NCI-H187 treated with DMSO at 0.1 percent for 48 hours (cell line): Measurements from ENCODE around the gene ZNF618.

Experiments used
- DNase-seq: peaks from one replicate; lab custom pipeline; 2025; lab: John Stamatoyannopoulos, UW

ZNF618 gene

DNA sequence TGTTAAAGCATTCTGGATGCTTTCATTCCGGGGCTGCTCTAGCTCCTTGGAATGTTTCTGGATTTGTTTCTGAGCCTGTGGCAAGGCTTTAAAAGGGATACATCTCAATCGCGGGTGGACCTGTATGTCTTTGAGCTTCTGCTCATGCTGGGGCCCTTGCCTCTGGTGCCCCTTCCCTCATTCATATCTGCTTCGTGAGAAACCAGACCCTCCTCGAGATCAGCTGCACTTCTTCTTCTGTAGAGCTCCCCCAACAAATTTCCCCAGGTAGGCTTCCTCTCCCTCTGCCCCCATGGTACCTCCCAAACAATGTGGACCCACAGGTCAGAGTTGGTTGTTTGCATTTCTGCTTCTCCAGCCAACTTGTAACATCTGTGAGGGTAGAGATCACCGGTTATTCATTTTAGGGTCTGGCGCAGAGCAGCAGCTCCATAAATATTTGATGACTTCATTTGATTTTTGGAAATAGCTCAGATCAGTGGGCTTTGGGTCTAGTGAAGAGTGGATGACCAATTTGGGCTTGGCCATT, 6.6 kb downstream of the ZNF618 start:
- no peak for DNase-seq

DNA sequence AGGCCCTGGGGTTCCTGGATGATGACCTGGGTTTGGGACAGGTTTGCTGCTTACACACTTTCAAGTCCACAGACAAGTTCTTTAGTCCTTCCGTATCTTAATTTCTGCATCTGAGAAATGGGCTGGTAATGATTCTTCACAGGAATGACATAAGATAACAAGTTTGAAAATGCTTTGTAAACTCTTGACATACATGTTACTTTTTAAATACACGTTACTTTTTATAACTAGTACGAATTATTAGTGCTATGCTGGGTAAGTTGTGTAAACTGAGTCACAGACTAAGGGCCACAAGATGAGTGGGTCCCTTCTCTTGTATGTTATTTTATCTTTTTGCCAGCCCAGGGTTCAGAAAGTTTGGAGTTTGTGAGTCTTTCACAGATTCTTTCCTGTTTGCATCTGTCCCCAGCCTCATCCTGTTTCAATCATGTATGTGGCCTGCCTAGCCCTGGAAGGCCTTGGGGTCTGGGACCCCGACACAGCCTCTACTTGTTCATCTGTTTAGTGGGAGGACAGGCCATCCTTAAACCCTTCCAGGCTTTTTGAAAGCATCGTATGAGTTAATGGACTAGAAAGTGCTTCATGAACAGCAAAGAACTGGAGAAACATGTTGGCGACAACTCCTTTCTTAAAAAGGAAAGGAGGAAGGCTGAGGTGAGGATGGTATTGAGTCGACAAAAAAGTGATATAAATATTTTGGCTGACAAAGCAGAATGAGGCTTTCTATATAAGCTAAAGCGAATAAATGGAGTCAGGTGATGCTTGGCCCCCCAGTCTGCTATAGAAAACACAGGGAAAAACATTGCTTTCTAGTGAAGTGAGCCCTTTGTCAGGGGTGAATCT, 9.3 kb downstream of the ZNF618 start:
- no peak for DNase-seq

DNA sequence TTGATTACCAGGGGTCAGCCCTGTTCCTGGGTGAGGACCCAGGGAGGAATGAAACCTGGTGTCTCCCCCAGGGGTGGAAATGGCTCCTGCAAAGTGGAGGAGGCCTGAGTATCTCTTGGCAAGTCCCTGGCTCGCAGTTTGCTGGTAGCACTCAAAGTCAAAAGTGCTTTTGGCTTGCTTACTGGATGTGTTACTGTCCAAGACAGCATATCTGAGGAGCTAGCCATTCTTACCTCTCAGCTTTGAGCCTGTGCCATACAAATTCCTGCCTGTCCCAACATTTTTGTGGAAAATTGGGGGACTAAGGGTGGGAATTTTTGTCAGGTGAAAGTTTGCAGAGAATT, 9.9 kb downstream of the ZNF618 start:
- no peak for DNase-seq

DNA sequence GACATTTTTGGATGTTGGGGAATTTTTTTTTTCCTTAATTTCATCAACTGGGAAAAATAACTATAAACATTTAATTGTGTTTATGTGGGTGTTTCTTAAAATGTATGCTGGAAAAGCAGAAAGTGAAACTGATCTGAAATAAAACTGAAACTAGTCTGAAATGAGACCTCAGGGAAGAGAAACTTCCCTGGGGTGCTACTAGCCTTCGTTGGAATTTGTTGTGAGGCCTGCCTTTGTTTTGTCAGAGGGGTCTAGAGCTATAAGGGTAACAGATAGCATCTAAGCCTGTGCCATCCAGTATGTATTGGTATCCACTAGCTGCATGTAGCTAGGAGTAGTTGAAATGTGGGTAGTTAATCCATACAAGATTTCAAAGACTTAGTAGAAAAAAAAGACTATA, 10.4 kb downstream of the ZNF618 start:
- no peak for DNase-seq

DNA sequence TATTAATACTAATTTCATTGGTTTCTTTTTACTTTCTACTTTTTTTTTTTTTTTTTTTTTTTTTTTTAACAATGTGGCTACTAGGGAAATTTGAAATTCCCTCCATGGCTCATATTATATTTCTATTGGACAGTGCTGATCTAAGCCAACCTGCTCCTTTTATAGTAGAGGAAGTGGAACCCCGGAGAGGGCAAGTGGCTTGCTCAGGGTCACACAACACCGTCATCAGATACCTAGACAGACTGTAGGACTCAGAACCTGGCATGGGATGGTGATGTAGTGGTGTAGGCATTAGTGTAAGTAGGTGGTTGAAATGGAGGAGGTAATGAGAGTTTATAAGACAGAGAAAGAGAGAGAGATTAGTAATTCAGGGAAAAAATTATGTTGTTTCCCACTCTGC, 10.8 kb downstream of the ZNF618 start:
- no peak for DNase-seq

DNA sequence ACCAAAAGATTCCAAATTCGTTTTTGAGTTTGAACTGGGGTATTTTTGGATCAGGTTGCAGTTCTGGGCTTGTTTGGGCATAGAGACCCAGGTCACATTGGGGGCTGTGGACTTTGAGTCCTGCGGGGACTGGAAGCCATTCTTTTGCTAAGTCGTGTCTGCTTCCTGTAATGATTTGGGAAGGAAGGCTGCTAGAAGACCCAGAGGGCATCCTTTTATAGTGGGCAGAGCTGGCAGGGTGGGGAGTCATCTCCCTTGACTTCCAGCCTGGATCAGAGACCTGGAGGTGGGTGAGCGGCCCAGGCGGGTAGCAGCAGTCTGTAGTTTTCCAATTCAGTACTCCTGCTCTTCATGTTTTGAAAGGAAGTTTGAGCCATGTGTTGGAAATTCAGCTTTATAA, 11.3 kb downstream of the ZNF618 start:
- DNase-seq = no peak

DNA sequence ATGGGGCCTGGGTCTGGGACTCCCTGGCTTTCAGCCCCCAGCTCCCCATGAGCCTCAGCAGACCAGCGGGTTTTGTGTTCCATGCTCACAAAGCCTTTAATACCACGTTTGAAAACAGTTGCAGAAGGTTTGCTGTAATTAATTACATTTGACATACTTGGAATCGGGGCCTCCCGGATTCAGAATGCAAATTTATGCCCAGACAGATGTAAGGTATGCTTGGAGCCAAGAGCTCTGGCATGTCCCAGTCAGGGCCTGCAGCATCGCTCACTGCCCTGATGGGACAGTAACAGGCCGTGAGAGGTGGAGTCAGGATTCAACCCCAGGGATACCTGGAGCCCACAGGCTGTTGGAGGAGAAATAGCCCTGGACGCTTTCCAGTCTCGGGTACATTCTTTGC, 12.2 kb downstream of the ZNF618 start:
- no peak for DNase-seq

DNA sequence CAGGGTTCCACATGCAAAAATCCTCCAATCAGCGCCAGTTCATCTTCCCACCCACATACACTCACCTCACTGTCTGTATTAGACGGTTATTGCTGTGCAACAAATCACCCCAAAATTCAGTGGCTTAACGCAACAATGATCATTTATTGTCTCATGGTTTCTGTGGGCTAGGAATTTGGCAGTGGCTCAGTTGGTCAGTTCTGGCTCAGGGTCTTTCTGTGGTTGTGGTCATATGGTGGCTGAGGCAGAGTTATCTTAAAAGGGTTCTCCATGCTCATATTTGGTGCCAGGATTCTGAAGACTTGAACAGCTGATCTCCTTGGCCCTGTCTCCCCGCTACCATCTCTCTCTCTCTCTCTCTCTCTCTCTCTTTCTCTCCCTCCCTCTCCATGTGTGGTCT, 12.9 kb downstream of the ZNF618 start:
- DNase-seq = no peak

DNA sequence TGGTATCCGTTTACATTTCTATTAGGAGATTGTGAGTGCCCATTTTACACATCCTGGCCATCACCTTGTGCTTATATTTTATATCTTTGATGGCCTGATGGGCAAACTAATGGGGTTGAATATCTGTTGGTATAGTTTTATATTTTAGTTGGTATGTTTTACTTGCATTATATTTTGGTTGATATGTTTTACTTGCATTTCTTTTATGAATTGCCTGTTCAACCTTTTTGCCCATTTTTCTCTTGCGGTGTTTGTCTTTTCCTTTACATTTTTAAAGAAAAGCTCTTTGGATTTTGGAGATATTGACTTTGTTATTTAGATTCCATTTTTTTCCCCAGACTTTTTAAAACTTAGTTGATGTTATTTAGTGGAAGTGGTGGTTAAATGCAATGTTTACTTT, 14.6 kb downstream of the ZNF618 start:
- DNase-seq = no peak

DNA sequence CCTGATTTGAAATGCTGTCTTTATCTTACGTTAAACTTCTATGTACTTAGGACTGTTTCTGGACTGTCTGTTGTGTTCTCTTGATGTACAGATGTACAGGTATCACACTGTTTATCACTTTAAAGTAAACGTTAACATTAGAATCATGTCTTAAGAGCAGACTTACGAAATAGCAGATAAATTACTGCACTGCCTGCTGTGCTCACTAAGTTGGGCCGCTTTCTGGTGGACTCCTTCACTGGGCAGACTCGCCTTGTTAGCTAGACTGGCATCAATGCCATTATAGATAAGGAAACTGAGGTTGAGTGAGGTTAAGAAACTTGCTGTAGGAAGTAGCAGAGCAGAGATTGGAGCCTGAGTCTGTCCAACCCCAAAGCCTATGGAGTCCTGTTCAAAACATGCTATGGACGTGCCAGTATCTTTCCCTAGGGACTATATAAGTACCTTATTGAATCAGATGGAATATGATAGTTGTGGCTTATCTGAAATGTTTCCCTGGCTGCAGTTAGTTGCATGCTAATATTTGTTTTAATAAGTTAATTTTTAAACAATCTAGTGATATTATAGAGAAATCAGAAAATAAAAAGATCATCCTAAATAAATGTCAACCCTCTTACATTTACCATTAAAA, 16.9 kb downstream of the ZNF618 start:
- no peak for DNase-seq

DNA sequence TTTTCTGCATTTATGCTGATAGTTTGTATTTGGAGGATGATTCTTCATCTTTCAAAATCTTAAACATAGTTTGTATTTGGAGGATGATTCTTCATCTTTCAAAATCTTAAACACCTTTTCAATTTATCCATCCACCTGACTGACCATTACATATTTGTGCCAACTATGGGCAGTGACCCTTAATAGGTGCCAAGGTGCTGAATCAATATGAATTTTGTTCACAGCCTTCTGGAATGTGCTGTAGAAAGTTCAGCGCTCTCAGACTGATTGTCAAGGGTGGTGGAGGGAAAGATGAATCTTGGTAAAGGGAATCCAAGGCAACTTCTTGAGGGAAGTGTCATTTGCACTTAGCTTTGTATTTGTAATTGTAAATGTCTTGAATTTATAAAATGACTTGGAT, 18.1 kb downstream of the ZNF618 start:
- DNase-seq = no peak

DNA sequence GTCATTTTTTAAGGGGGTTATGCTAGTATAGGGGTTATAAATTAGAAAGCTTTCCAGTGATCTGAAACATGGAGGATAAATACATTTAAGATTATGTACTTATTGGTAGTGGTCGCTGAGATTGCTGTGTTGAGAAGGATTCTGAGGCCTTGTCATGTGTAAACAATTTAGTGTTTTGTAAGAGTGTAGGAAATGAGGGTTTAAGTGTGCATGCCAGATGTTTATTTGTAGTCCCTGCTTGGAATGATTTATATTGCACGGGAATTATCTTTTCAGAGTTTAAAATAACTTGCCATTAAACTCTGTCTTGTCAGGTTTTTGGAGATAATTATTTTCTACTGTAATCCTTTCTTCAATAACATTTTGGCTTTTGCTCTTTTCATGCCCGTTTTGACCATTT, 19.4 kb downstream of the ZNF618 start:
- DNase-seq = no peak

DNA sequence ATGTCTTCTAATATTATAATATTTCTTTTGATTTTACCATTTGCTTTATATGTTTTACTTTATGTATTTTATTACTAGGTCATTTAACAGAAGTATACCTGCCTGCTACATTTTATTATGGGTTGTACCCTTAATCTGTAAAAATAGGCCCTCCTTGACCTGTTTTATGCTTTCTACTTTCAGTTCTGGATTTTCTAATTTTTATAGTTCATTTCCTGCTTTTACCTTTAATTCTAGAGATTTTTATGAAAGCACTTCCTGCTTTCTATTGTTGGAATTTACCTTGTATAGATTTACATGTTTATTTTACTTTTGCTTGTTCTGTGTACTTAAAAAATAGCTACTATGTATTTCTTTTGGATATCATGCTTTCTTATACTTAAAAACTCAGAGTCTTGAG, 20.6 kb downstream of the ZNF618 start:
- no peak for DNase-seq

DNA sequence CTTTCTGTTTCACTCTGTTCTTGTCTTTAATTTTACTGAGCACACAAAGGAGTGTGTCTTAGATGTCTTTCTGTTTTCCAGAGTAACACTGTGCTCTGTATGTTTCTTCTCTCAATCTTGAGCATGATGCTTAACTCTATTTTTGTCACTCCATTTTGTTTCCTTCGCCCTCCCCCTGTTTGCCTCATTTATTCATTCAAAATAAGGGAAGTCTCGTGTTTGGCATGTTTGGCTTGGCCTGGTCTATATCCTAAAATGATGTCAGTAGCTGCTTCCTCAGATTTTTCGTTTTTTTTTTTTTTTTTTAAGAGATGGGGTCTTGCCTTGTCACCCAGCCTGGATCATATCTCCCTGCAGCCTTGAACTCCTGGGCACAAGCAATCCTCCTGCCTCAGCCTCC, 22.0 kb downstream of the ZNF618 start:
- no peak for DNase-seq

DNA sequence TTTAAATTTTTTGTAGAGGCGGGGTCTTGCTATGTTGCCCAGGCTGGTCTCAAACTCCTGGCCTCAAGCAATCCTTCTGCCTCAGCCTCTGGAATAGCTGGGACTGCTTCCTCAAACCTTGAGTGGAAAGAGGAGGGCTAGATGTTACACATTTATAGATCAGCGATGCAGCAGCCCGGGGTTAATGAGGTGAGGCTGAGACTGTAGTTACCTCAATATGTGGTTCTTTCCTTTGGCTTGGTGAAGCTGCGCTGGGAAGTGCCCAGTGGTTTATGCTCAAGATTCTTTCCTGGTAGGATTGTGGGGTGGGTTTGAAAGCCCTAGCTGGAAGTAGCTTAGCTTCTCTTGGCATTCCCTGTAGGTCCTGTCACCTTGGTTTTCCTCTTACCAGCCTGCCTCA, 22.5 kb downstream of the ZNF618 start:
- DNase-seq = no peak

DNA sequence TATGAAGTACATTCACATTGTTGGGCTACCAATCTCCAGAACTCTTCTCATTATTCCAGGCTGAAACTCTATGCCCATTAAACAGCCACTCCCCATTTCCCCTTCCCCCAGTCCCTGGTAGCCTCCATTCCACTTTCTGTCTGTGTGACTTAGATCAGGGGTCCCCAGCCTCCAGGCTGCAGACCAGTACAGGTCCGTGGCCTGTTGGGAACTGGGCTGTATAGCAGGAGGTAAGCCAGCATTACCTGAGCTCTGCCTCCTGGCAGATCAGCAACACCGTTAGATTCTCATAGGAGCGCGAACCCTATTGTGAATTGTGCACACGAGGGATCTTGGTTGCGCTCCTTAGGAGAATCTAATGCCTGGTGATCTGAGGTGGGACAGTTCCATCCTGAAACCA, 23.1 kb downstream of the ZNF618 start:
- no peak for DNase-seq

DNA sequence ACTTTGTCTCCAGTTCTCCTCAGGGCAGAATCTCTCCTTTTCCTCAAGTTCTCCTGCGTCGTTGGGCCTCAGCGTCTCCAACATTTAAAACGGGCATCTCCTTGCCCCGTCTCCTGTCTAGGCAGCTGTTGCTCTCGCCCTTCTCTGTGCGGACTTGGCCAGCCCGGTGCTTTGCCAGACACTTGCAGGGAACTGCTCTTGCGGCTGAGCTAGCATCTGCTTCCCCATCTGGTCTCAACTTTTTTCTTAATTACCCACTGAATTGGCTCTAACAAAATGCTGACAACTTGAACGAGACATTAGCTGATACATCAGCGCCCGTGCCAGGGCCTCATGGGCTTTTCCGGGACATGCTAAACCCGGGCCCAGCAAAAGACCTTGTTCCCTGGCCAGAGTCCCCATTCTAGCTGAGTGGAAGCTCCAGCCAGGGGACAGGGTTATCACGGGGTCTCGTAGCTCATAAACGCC, 25.1 kb downstream of the ZNF618 start:
- DNase-seq = no peak

DNA sequence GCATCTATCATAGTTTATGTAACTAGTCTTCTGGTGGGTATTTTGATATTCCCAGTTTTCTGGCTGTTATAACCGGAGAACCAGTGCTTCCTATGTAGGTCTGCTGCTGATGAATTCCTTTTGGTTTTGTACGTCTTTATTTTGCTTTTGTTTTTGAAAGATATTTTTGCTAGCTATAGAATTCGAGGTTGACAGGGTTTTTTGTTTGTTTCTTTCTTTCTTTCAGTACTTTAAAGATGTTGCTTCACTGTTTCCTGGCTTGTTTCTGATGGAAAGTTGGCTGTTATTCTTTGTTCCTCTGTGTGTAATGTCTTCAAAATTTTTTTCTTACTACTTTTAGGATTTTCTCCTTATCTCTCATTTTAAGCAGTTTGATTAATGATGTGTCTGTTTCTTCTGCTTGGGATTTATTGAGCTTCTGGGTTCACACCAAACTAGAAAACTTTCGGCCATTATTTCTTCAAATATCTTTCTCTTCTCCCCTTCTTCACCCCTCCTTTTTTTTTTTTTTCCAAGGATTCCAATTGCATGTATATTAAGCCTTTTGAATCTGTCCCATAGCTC, 27.5 kb downstream of the ZNF618 start:
- DNase-seq = no peak

DNA sequence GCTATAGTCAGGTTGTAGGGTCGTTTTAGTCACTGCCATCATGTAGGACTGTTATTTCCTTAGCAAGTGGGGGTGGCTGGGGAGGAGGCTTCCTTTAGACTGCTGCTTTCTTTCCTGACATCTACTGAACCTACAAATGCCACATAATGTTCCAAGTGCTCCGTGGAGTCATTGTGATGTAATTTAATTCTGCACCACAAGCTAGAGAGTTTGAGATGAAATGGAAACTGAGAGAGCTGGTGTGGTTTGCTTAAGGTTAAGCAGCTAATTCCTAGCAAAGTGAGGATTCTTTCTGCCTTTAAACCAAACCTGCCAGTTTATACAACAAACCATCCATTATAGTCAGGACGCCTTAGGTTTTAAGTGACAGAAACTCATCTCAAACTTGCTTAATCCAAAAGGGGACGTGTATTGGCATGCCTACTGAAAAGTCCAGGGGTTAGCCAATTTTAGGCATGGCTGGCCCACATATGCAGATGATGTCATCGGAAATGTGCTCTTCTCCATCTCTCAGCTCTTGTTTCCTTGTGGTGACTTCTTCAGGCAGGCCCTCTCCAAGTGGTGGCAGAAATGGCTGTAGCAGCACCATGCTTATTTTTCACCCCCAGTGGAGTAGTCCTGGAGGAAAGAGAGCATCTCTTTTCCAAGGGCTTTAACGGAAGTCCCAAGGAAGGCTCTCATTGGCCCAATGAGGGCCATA, 30.5 kb downstream of the ZNF618 start:
- DNase-seq = no peak

DNA sequence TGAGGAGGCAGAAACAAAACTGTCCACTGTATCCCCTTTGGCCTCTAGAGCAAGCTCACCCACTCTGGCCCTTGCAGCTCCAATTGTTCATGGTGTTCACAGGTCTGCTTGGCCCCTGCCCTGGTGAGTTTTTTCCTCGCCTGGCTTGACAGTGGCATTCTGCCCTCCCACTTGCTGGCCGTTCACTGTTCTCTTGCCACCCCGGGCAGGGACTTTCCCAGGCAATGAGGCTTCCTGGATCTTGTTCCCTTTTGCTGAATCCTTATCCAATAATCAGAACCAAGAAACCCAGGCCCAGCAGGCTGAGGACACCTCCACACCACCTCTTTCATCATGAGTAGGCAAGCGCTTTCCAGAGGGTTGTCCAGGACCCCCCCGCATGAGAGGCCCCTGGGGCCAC, 31.2 kb downstream of the ZNF618 start:
- DNase-seq = no peak

DNA sequence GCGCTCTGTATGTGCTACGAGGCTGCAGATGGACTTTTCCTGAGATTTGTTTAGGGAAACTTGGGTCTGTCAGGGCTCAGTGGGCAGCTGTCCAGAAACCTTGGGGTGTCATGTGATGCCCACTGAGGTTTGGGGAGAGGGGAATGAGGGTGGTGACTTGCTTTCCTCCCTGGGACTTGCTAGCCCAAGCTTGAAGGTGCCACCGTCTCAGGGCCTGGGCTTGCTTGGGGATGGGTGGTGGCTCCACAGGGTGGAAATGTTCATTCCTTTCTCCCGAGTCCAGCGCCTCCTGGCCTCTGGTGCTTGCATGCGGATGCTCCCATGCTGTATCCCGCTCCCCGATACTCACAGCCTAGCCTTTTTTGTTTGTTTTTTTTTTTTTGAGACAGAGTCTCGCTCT, 33.3 kb downstream of the ZNF618 start:
- no peak for DNase-seq

DNA sequence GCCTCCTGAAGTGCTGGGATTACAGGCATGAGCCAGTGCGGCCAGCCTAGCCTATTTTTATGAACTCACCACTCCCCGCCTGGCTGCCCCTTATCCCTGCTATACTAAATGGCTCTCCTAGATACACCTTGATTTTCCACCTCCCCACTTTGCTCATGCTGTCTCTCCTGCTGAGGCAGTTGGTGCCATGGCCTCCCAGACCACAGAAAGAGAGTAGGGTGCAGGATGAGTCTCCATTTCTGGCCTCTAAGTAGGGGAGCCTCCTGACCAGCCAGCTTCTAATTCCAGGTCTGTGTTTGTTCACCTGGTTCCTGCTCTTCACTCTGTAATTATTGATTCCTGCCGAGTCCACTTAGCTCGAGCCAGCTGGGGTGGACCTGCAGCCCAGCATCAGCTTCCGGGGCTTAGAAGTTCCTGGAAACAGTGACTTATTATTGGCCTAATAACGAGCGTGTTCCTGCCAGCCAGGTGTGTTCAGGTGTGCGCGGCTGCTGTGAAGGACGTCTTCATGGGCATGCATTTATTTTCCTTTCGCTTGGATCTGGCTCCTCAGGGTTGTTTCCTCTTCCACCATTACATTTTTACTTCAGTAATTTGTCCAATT, 34.0 kb downstream of the ZNF618 start:
- no peak for DNase-seq
